Caco-2 (cell line): ENCODE measurements around the gene BCL2L2. TPM values are rescaled to one million over a fixed set of nuclear protein-coding genes. Genes with fewer than 3 reads are reported as not detected.

ENCODE experiments used
- BruUV-seq: library from RNA; stranded (reverse); fragments of 400-500 nt; replicated peaks from 2 replicates; lab custom pipeline; 2021; lab: Mats Ljungman, UMichigan
- CTCF ChIA-PET: fragments of 300-600 bp; sonication (Branson Sonifier 250); formaldehyde crosslinking; loops from one replicate; lab custom pipeline; 2022; ENCODE audit warnings: antibody characterized with exemption; lab: Charles Lee
- POLR2A ChIA-PET: fragments of 300-600 bp; sonication (Branson Sonifier 250); formaldehyde crosslinking; loops from one replicate; lab custom pipeline; 2022; ENCODE audit warnings: antibody characterized with exemption; lab: Charles Lee
- DNase-seq, 2 experiments: peaks; one replicate each; pipeline versions ENCODE4 v3.0.0 to v3.0.0-alpha.2; 2020 to 2022
- H3K27me3 ChIP-seq: replicated peaks from 2 replicates; pipeline ENCODE4 v1.6.0; 2011; ENCODE audit warnings: low read length; ENCODE audit not compliant: control insufficient read depth, insufficient read depth
- H3K36me3 ChIP-seq: 2 replicates; pipeline ENCODE4 v1.5.1; 2011; ENCODE audit warnings: low read length; ENCODE audit not compliant: control insufficient read depth, insufficient read depth
- H3K4me1 ChIP-seq: fragments of 250-450 bp; sonication (Bioruptor Pico); 2 replicates; pipeline ENCODE4 v1.5.1; 2020; ENCODE audit warnings: mild to moderate bottlenecking
- H3K4me3 ChIP-seq: 2 replicates; pipeline ENCODE4 v1.5.1; 2011; ENCODE audit warnings: low read depth, mild to moderate bottlenecking, control low read depth, low read length
- H3K9me3 ChIP-seq: fragments of 250-450 bp; sonication (Bioruptor Pico); 2 replicates; pipeline ENCODE4 v1.5.1; 2020; ENCODE audit warnings: mild to moderate bottlenecking, moderate library complexity
- H3K27ac Mint-ChIP-seq: one replicate; pipeline ENCODE4 v1.8.0; 2022; ENCODE audit warnings: mixed read lengths; ENCODE audit not compliant: unreplicated experiment
- H3K27me3 Mint-ChIP-seq: one replicate; pipeline ENCODE4 v1.8.0; 2022; ENCODE audit warnings: mixed read lengths; ENCODE audit not compliant: insufficient read depth, unreplicated experiment
- H3K36me3 Mint-ChIP-seq: one replicate; pipeline ENCODE4 v1.8.0; 2022; ENCODE audit warnings: mild to moderate bottlenecking, mixed read lengths; ENCODE audit not compliant: insufficient read depth, unreplicated experiment
- H3K4me1 Mint-ChIP-seq: one replicate; pipeline ENCODE4 v1.8.0; 2022; ENCODE audit warnings: low read depth, mixed read lengths; ENCODE audit not compliant: unreplicated experiment
- H3K4me3 Mint-ChIP-seq: one replicate; pipeline ENCODE4 v1.8.0; 2022; ENCODE audit warnings: mild to moderate bottlenecking, moderate library complexity, mixed read lengths; ENCODE audit not compliant: unreplicated experiment
- H3K9me3 Mint-ChIP-seq: one replicate; pipeline ENCODE4 v1.8.0; 2022; ENCODE audit warnings: mixed read lengths; ENCODE audit not compliant: unreplicated experiment
- intact Hi-C: fragments of 100-400 bp; cut with micrococcal nuclease; formaldehyde crosslinking; loops from one replicate; pipeline ENCODE4 v1.10.0; 2022; ENCODE audit not compliant: unreplicated experiment
- total RNA-seq: library from RNA; stranded (reverse); gene quantifications from 2 replicates; pipeline ENCODE4 v1.2.3, GENCODE V29; 2022
- TF ChIP-seq, protein P1 (sequence below), 2 experiments: fragments of 200-600 bp in 1 of 2; IDR thresholded peaks; 1 replicate in 1 of 2; 2 replicates in 1 of 2; pipeline versions ENCODE4 v1.5.1 to v1.8.0; 2011 to 2022; ENCODE audit warnings: antibody characterized with exemption in 1 of 2, control low read depth in 1 of 2, inconsistent platforms in 1 of 2, low read depth in 1 of 2, low read length in 1 of 2, mild to moderate bottlenecking in 1 of 2, moderate library complexity in 1 of 2; ENCODE audit not compliant: insufficient read depth in 1 of 2, severe bottlenecking in 1 of 2, unreplicated experiment in 1 of 2

The BCL2L2 gene
- total RNA-seq, 1 experiment from 2014 or later: 20.8 TPM

DNA sequence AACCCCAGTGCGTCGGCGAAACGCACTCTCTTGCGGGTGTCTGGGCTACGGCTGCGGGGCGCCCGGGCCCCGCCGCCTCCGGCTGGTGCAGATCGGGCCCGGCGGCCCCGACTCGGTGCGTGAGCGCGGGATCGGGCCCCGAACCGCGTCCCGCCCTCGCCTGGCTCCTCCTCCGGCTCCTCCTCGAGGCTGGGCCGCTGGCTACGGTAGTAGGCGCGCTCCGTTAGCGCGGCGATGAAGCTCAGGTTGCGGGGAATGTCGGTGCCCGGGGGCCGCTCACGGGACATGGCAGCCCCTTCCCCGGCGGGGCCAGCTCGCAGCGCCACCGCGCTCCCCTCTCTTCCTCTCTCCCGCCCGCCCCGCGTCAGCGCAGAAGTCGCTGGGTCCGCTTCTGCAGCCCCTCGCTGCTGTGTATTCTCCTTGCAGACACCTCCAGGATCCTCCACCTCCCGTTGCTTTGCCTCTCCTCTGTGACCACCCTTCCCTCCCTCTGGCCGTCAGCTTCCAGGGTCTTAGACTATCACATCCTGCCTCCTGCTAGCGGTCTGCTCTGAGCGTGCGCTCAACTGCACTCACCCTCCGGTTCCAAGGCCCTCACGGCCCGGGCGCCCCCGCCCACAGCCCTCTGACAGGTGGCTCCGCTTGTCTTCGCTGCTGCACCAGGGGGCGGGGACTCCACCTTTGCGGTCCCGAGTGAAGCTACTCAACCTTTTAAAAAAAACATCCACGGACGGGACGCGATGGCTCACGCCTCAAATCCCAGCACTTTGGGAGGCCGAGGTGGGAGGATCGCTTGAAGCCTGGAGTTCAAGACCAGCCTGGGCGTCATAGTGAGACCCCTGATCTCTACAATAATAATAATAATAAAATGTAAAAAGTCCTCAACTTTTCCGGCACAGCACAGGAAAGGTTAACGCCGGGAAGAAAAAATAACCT lies 4.1 kb upstream of the BCL2L2 start, which contains the start of gene PPP1R3E:
Gene PPP1R3E (minus strand): TSS at position 570 of the 936 bp plus-strand sequence. CDS start 283 bp downstream, at position 287.
- H3K9me3 Mint-ChIP-seq: no peaks in the 10 kb centered on the region
- no TSS peak for BruUV-seq
- peak within 1 kb of the TSS; percentile 66 for H3K4me3 ChIP-seq
- peak within 1 kb of the TSS; percentile 90 for H3K27ac Mint-ChIP-seq
- no peaks in the 10 kb centered on the region for H3K36me3 ChIP-seq
- peaks cover 22% of the 10 kb centered on the region for H3K36me3 Mint-ChIP-seq
- peaks cover 11% of the 10 kb centered on the region for H3K4me1 Mint-ChIP-seq
- no peaks in the 10 kb centered on the region for H3K27me3 ChIP-seq
- H3K4me1 ChIP-seq: peaks cover 26% of the 10 kb centered on the region; the same call in 1 of the 2 replicates
- POLR2A ChIA-PET: interaction anchor here (3.9 kb wide), 1 partner anchor 19 kb away, joined by 39 read pairs; the partner anchor contains the start of gene PABPN1
- H3K9me3 ChIP-seq: no peaks in the 10 kb centered on the region
- CTCF ChIA-PET: interaction anchor here (0.6 to 2.4 kb wide), 5 partner anchors 16 to 85 kb away, joined by 4 to 19 read pairs (median 9); partner anchors contain the start of genes HOMEZ and PABPN1
- intact Hi-C loops: loop anchor here (5.0 kb wide), 1 partner anchor 180 kb away; no protein-coding TSS in a partner anchor
- H3K27me3 Mint-ChIP-seq: no peaks in the 10 kb centered on the region
- peak; percentile 78 to 79 for DNase-seq
- peak within 1 kb of the TSS; percentile 100 for H3K4me3 Mint-ChIP-seq
- TF ChIP-seq, protein P1, sequence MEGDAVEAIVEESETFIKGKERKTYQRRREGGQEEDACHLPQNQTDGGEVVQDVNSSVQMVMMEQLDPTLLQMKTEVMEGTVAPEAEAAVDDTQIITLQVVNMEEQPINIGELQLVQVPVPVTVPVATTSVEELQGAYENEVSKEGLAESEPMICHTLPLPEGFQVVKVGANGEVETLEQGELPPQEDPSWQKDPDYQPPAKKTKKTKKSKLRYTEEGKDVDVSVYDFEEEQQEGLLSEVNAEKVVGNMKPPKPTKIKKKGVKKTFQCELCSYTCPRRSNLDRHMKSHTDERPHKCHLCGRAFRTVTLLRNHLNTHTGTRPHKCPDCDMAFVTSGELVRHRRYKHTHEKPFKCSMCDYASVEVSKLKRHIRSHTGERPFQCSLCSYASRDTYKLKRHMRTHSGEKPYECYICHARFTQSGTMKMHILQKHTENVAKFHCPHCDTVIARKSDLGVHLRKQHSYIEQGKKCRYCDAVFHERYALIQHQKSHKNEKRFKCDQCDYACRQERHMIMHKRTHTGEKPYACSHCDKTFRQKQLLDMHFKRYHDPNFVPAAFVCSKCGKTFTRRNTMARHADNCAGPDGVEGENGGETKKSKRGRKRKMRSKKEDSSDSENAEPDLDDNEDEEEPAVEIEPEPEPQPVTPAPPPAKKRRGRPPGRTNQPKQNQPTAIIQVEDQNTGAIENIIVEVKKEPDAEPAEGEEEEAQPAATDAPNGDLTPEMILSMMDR (IDR thresholded peaks at IDR 0.05; ENCODE audit: insufficient read depth in 1 of 2, low read depth in 1 of 2, low read length in 1 of 2, severe bottlenecking in 1 of 2, unreplicated experiment in 1 of 2): no peak

DNA sequence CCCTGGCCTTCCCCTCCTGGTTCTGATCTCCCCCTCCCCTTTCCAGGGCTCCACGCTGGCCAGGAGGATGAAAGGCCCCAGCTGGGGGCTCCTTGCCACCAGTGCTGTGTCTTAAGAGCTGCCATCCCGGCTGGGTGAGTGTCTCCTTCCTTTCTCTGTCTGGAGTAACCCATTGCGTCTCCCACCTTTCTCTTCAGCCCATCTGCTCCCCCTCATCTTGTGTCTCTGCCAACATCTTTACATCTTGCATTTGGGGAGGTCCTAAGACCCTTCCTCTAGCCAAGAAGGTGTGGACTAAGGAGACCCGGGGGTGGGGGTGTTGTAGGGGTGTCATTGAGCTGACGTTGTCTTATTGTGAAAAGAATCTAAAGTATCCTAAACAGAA lies 505 bp downstream of the BCL2L2 start:
- Mint-ChIP-seq H3K9me3 (no peaks in the 10 kb centered on the region), H3K4me1 (peaks cover 14% of the 10 kb centered on the region), H3K36me3 (peaks cover 18% of the 10 kb centered on the region), H3K27me3 (no peaks in the 10 kb centered on the region), H3K4me3 (peak overlapping the region; percentile 75), H3K27ac (peak overlapping the region; percentile 78)
- no peaks in the 10 kb centered on the region for H3K27me3 ChIP-seq
- H3K4me3 ChIP-seq: peak overlapping the region; percentile 68
- TF ChIP-seq, protein P1 (IDR thresholded peaks at IDR 0.05; ENCODE audit: insufficient read depth in 1 of 2, low read depth in 1 of 2, low read length in 1 of 2, severe bottlenecking in 1 of 2, unreplicated experiment in 1 of 2): no peak
- no peaks in the 10 kb centered on the region for H3K9me3 ChIP-seq
- CTCF ChIA-PET: interaction anchor here (0.7 to 1.4 kb wide), 4 partner anchors 13 to 187 kb away, joined by 3 to 7 read pairs (median 4); partner anchors contain the start of gene HOMEZ
- POLR2A ChIA-PET: interaction anchor here (0.6 to 3.0 kb wide), 7 partner anchors 14 to 247 kb away, joined by 6 to 51 read pairs (median 9); partner anchors contain the start of gene PABPN1
- no peak for DNase-seq
- intact Hi-C loops: no loop called here
- H3K4me1 ChIP-seq: peaks cover 15% of the 10 kb centered on the region; the same call in 1 of the 2 replicates
- H3K36me3 ChIP-seq: peaks cover 1% of the 10 kb centered on the region; the same call in 1 of the 2 replicates
- TSS peak; percentile 25 for BruUV-seq
